ENCODE results near the gene SPC24.
"Not testable (repeated sequence)": the region's sequence is repeated elsewhere in the genome, so short reads cannot be mapped to it uniquely, and the experiment has no call there.

Gene SPC24

GRCh38 chr19:11191273-11191755, 35.7 kb upstream of the SPC24 start:
- peak; percentile 74 for DNase-seq

GRCh38 chr19:11190501-11190900, 34.9 kb upstream of the SPC24 start:
- DNase-seq, result no peak

- DNase-seq, result no peak
Measured at GRCh38 chr19:11187441-11187840, 31.9 kb upstream of the SPC24 start.

- no peak for DNase-seq
Measured at GRCh38 chr19:11182994-11183393, 27.4 kb upstream of the SPC24 start.

- no peak for DNase-seq
Measured at GRCh38 chr19:11181488-11181887, 25.9 kb upstream of the SPC24 start.

- not testable (repeated sequence) for DNase-seq
Measured at GRCh38 chr19:11180975-11181374, 25.4 kb upstream of the SPC24 start.

- DNase-seq, result no peak
Measured at GRCh38 chr19:11180346-11180745, 24.8 kb upstream of the SPC24 start.

- no peak for DNase-seq
Measured at GRCh38 chr19:11179716-11180297, 24.2 kb upstream of the SPC24 start.

- DNase-seq, result not testable (repeated sequence)
Measured at GRCh38 chr19:11179145-11179465, 23.5 kb upstream of the SPC24 start.

GRCh38 chr19:11177592-11177991, 22.0 kb upstream of the SPC24 start:
- DNase-seq, result no peak

- DNase-seq, result no peak
Measured at GRCh38 chr19:11176466-11177193, 21.0 kb upstream of the SPC24 start.

- no peak for DNase-seq
Measured at GRCh38 chr19:11175920-11176319, 20.3 kb upstream of the SPC24 start.

GRCh38 chr19:11174336-11174735, 18.8 kb upstream of the SPC24 start:
- no peak for DNase-seq

- no peak for DNase-seq
Measured at GRCh38 chr19:11173516-11174155, 18.1 kb upstream of the SPC24 start.

GRCh38 chr19:11172576-11172975, 17.0 kb upstream of the SPC24 start:
- DNase-seq, result no peak

- DNase-seq, result no peak
Measured at GRCh38 chr19:11171144-11171543, 15.6 kb upstream of the SPC24 start.

GRCh38 chr19:11169896-11170678, 14.5 kb upstream of the SPC24 start:
- DNase-seq, result no peak

GRCh38 chr19:11168568-11168967, 13.0 kb upstream of the SPC24 start:
- peak; percentile 71 for DNase-seq

- DNase-seq, result no peak
Measured at GRCh38 chr19:11166281-11167142, 10.9 kb upstream of the SPC24 start.

- DNase-seq, result no peak
Measured at GRCh38 chr19:11165486-11166030, 10.0 kb upstream of the SPC24 start.

GRCh38 chr19:11164879-11165406, 9.4 kb upstream of the SPC24 start:
- DNase-seq, result no peak

GRCh38 chr19:11164296-11164695, 8.7 kb upstream of the SPC24 start:
- DNase-seq, result no peak

Measured in 8988T (cell line).